GM12878 (cell line): ENCODE data around the gene BNC2. TPM values are rescaled to one million over a fixed set of nuclear protein-coding genes. Genes with fewer than 3 reads are reported as not detected.

Source experiments
- ATAC-seq: fragments of 200-7000 bp; cut with Tn5 transposase; 3 replicates; pipeline ENCODE4 v1.9.1; 2020; ENCODE audit warnings: mild to moderate bottlenecking, moderate library complexity
- BruUV-seq: library from RNA; stranded (reverse); fragments of 400-500 nt; replicated peaks from 2 replicates; lab custom pipeline; 2021; lab: Mats Ljungman, UMichigan
- CTCF ChIA-PET: fragments of 300-600 bp; sonication (Branson Sonifier 250); formaldehyde crosslinking; extraction: SDS; loops from one replicate; lab custom pipeline; 2021; ENCODE audit warnings: inconsistent platforms; lab: Yijun Ruan, JAX
- POLR2A ChIA-PET: fragments of 350-600 bp; formaldehyde crosslinking; extraction: SDS; loops from one replicate; lab custom pipeline; 2021; ENCODE audit warnings: inconsistent platforms; lab: Charles Lee
- RAD21 ChIA-PET: fragments of 300-600 bp; sonication (Branson Sonifier 250); formaldehyde crosslinking; loops from one replicate; lab custom pipeline; 2023; ENCODE audit warnings: antibody characterized with exemption; ENCODE audit not compliant: unreplicated experiment; lab: Charles Lee
- SMC1A ChIA-PET: fragments of 300-600 bp; sonication (Branson Sonifier 250); formaldehyde crosslinking; loops from one replicate; lab custom pipeline; 2023; ENCODE audit not compliant: unreplicated experiment, uncharacterized antibody; lab: Charles Lee
- DNase-seq: peaks from one replicate; pipeline ENCODE4 v3.0.0-alpha.2; 2011; ENCODE audit warnings: low read depth, low spot score
- FAIRE-seq: peaks from 3 replicates; lab custom pipeline; 2011; peaks lifted over from hg19 to GRCh38; lab: Jason Lieb, UNC
- H2AFZ ChIP-seq: 2 replicates; pipeline ENCODE4 v1.6.0; 2011; ENCODE audit warnings: low read depth, low read length, control low read depth; ENCODE audit not compliant: control insufficient read depth
- H3K27ac ChIP-seq: 2 replicates; pipeline ENCODE4 v1.5.1; 2011; ENCODE audit warnings: control low read depth; ENCODE audit not compliant: control insufficient read depth, insufficient read depth
- H3K27me3 ChIP-seq, 2 experiments: replicated peaks in 1 of 2; 2 replicates each; pipeline versions ENCODE4 v1.6.0 to v1.6.1; 2011; ENCODE audit warnings: low read length in 1 of 2; ENCODE audit not compliant: control insufficient read depth in 2 of 2, insufficient read depth in 2 of 2
- H3K36me3 ChIP-seq, 2 experiments: 2 replicates each; pipeline ENCODE4 v1.5.1; 2011; ENCODE audit warnings: low read length in 1 of 2; ENCODE audit not compliant: control insufficient read depth in 2 of 2, insufficient read depth in 2 of 2
- H3K4me1 ChIP-seq: 2 replicates; pipeline ENCODE4 v1.6.1; 2011; ENCODE audit warnings: mild to moderate bottlenecking, low read length, moderate library complexity, mixed read lengths; ENCODE audit not compliant: control insufficient read depth, insufficient read depth
- H3K4me2 ChIP-seq: 2 replicates; pipeline ENCODE4 v1.6.0; 2011; ENCODE audit warnings: control low read depth; ENCODE audit not compliant: control insufficient read depth, insufficient read depth
- H3K4me3 ChIP-seq: fragments of 200-600 bp; sonication (generic); 2 replicates; pipeline ENCODE4 v1.5.1; 2016
- H3K79me2 ChIP-seq: 2 replicates; pipeline ENCODE4 v1.6.0; 2011; ENCODE audit warnings: low read length; ENCODE audit not compliant: control insufficient read depth, insufficient read depth
- H3K9ac ChIP-seq: 2 replicates; pipeline ENCODE4 v1.8.0; 2011; ENCODE audit warnings: low read length, control low read depth, mixed read lengths; ENCODE audit not compliant: control insufficient read depth, insufficient read depth
- H3K9me3 ChIP-seq: replicated peaks from 3 replicates; pipeline ENCODE4 v1.5.1; 2011; ENCODE audit warnings: mild to moderate bottlenecking, low read length; ENCODE audit not compliant: control insufficient read depth, insufficient read depth
- H4K20me1 ChIP-seq: 2 replicates; pipeline ENCODE4 v1.6.0; 2011; ENCODE audit not compliant: control insufficient read depth, insufficient read depth
- BHLHE40 ChIP-seq, 2 experiments: fragments of 450-650 bp in 1 of 2; IDR thresholded peaks; 2 replicates each; pipeline ENCODE4 v1.6.1; 2011 to 2017; ENCODE audit warnings: low read depth in 2 of 2, borderline replicate concordance in 1 of 2, improper control_type of control experiment in 1 of 2, low read length in 1 of 2, mild to moderate bottlenecking in 1 of 2
- DPF2 ChIP-seq: fragments of 450-650 bp; IDR thresholded peaks from 2 replicates; pipeline ENCODE4 v1.6.1; 2017; ENCODE audit warnings: mild to moderate bottlenecking
- FOXM1 ChIP-seq: IDR thresholded peaks from 2 replicates; pipeline ENCODE4 v1.6.1; 2012; ENCODE audit warnings: low read depth, mild to moderate bottlenecking, inconsistent platforms, low read length, moderate library complexity
- JUND ChIP-seq: IDR thresholded peaks from 2 replicates; pipeline ENCODE4 v1.6.1; 2012; ENCODE audit warnings: low read depth, mild to moderate bottlenecking, low read length, improper control_type of control experiment, moderate library complexity
- NFXL1 ChIP-seq: fragments of 450-650 bp; IDR thresholded peaks from 2 replicates; pipeline ENCODE4 v1.6.1; 2017; ENCODE audit warnings: antibody characterized with exemption, mild to moderate bottlenecking, borderline replicate concordance
- POLR2AphosphoS2 ChIP-seq: IDR thresholded peaks from 2 replicates; pipeline ENCODE4 v1.6.1; 2011; ENCODE audit warnings: low read depth, mild to moderate bottlenecking, low read length, improper control_type of control experiment, moderate library complexity
- SREBF1 ChIP-seq: IDR thresholded peaks from 2 replicates; pipeline ENCODE4 v1.6.1; 2012; ENCODE audit warnings: mild to moderate bottlenecking, low read length
- TBL1XR1 ChIP-seq: IDR thresholded peaks from 2 replicates; pipeline ENCODE4 v1.6.1; 2012; ENCODE audit warnings: low read depth, low read length, improper control_type of control experiment
- YY1 ChIP-seq: IDR thresholded peaks from 2 replicates; pipeline ENCODE4 v1.6.1; 2011; ENCODE audit warnings: low read depth, mild to moderate bottlenecking, low read length
- WGBS: methylation state at CpG from one replicate; pipeline ENCODE4 v1.1.6; 2016; ENCODE audit warnings: low lambda C conversion rate; ENCODE audit not compliant: insufficient replicate concordance, insufficient coverage; ENCODE audit errors: missing lambda C conversion rate; 5-methylcytosine and 5-hydroxymethylcytosine counted together
- in situ Hi-C: fragments of 300-500 bp; cut with MboI; formaldehyde crosslinking; loops from 9 replicates; pipeline ENCODE4 v1.14.3; 2018; ENCODE audit warnings: mixed read lengths
- intact Hi-C: fragments of 100-400 bp; cut with micrococcal nuclease; formaldehyde crosslinking; loops from one replicate; pipeline ENCODE4 v1.14.2; 2022; ENCODE audit not compliant: unreplicated experiment
- polyA plus RNA-seq, 11 experiments: library from polyadenylated mRNA; depleted of rRNA in 4 of 11; unstranded in 6 of 11; stranded (reverse) in 5 of 11; fragments of >200 nt; fragmentation: Nextera tagmentation in 4 of 11; fragmentation: Illumina TruSeq in 1 of 11; extraction: Ambion mirVana in 4 of 11; extraction: Trizol in 1 of 11; gene quantifications; 1 replicate in 1 of 11; 2 replicates in 10 of 11; pipeline versions ENCODE4 v1.2.1 to v1.2.3, GENCODE V29; 2011 to 2016; ENCODE audit warnings: inconsistent platforms in 2 of 11, missing spikeins in 2 of 11, low read depth in 1 of 11
- total RNA-seq, 4 experiments: library from RNA; depleted of rRNA in 3 of 4; stranded (reverse); fragments of >200 nt in 3 of 4; fragmentation: Illumina TruSeq in 1 of 4; extraction: Trizol in 1 of 4; gene quantifications; 2 replicates each; pipeline versions ENCODE4 v1.2.1 to v1.2.3, GENCODE V29; 2013 to 2021
- TF ChIP-seq, protein P1 (sequence below): fragments of 150-350 bp; IDR thresholded peaks from 2 replicates; pipeline ENCODE4 v1.6.1; 2016; ENCODE audit warnings: low read depth, low read length
- TF ChIP-seq, protein P2 (sequence below): fragments of 150-350 bp; IDR thresholded peaks from 2 replicates; pipeline ENCODE4 v1.6.1; 2014; ENCODE audit warnings: mild to moderate bottlenecking, low read depth, low read length
- TF ChIP-seq, protein P3 (sequence below): fragments of 450-650 bp; IDR thresholded peaks from 2 replicates; pipeline ENCODE4 v1.6.1; 2017; ENCODE audit warnings: mild to moderate bottlenecking, moderate library complexity
- TF ChIP-seq, protein P4 (sequence below): fragments of 450-650 bp; IDR thresholded peaks from 2 replicates; pipeline ENCODE4 v1.6.1; 2017; ENCODE audit warnings: mild to moderate bottlenecking

Gene BNC2
- total and polyA plus RNA-seq, 10 of the 15 experiments (the other 5 are each of a cell fraction or from before 2014, with no cell fraction given): 0.05 to 14.5 (median 0.26) TPM

DNA sequence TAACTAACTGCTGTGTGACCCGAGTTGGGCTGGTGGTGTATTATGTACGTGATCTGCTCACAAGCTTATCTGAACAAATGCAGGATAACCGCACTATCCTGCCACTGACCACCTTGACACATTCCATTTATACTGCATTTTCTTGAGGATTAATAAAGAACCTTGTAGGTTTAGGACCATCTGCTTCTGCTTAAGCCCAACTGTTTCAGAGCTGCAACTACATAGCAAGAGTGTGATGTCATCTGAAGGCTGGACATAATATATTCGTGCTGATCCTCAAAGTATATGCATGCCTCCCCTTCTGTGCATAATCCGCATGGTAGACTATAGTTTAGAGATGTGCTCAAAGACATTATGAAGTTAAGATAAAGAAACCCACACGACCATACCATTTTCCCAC lies 435.9 kb downstream of the BNC2 start:
- Histone ChIP-seq H3K36me3 (no peaks in the 10 kb centered on the region), H3K27ac (no peak overlapping the region), H2AFZ (no peak overlapping the region), H4K20me1 (no peaks in the 10 kb centered on the region), H3K27me3 (no peaks in the 10 kb centered on the region), H3K4me3 (no peak overlapping the region), H3K79me2 (no peaks in the 10 kb centered on the region), H3K4me2 (no peak overlapping the region), H3K9me3 (no peaks in the 10 kb centered on the region; the same call in 2 of the 3 replicates), H3K9ac (no peak overlapping the region), H3K4me1 (no peaks in the 10 kb centered on the region)
- DNase-seq (no peak), FAIRE-seq (no peak), ATAC-seq (no peak)
- intact Hi-C loops: no loop called here
- RAD21 ChIA-PET: no interaction called here
- POLR2A ChIA-PET: no interaction called here
- TF ChIP-seq, protein P1, sequence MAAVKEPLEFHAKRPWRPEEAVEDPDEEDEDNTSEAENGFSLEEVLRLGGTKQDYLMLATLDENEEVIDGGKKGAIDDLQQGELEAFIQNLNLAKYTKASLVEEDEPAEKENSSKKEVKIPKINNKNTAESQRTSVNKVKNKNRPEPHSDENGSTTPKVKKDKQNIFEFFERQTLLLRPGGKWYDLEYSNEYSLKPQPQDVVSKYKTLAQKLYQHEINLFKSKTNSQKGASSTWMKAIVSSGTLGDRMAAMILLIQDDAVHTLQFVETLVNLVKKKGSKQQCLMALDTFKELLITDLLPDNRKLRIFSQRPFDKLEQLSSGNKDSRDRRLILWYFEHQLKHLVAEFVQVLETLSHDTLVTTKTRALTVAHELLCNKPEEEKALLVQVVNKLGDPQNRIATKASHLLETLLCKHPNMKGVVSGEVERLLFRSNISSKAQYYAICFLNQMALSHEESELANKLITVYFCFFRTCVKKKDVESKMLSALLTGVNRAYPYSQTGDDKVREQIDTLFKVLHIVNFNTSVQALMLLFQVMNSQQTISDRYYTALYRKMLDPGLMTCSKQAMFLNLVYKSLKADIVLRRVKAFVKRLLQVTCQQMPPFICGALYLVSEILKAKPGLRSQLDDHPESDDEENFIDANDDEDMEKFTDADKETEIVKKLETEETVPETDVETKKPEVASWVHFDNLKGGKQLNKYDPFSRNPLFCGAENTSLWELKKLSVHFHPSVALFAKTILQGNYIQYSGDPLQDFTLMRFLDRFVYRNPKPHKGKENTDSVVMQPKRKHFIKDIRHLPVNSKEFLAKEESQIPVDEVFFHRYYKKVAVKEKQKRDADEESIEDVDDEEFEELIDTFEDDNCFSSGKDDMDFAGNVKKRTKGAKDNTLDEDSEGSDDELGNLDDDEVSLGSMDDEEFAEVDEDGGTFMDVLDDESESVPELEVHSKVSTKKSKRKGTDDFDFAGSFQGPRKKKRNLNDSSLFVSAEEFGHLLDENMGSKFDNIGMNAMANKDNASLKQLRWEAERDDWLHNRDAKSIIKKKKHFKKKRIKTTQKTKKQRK: no peak
- no peak for TF ChIP-seq JUND
- TF ChIP-seq TBL1XR1: no peak
- TF ChIP-seq SREBF1: no peak
- TF ChIP-seq, protein P2, sequence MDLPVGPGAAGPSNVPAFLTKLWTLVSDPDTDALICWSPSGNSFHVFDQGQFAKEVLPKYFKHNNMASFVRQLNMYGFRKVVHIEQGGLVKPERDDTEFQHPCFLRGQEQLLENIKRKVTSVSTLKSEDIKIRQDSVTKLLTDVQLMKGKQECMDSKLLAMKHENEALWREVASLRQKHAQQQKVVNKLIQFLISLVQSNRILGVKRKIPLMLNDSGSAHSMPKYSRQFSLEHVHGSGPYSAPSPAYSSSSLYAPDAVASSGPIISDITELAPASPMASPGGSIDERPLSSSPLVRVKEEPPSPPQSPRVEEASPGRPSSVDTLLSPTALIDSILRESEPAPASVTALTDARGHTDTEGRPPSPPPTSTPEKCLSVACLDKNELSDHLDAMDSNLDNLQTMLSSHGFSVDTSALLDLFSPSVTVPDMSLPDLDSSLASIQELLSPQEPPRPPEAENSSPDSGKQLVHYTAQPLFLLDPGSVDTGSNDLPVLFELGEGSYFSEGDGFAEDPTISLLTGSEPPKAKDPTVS: no peak
- TF ChIP-seq NFXL1: no peak
- TF ChIP-seq BHLHE40 (IDR thresholded peaks at IDR 0.05; ENCODE audit: borderline replicate concordance in 1 of 2, low read depth in 2 of 2, low read length in 1 of 2): no peak
- TF ChIP-seq, protein P3, sequence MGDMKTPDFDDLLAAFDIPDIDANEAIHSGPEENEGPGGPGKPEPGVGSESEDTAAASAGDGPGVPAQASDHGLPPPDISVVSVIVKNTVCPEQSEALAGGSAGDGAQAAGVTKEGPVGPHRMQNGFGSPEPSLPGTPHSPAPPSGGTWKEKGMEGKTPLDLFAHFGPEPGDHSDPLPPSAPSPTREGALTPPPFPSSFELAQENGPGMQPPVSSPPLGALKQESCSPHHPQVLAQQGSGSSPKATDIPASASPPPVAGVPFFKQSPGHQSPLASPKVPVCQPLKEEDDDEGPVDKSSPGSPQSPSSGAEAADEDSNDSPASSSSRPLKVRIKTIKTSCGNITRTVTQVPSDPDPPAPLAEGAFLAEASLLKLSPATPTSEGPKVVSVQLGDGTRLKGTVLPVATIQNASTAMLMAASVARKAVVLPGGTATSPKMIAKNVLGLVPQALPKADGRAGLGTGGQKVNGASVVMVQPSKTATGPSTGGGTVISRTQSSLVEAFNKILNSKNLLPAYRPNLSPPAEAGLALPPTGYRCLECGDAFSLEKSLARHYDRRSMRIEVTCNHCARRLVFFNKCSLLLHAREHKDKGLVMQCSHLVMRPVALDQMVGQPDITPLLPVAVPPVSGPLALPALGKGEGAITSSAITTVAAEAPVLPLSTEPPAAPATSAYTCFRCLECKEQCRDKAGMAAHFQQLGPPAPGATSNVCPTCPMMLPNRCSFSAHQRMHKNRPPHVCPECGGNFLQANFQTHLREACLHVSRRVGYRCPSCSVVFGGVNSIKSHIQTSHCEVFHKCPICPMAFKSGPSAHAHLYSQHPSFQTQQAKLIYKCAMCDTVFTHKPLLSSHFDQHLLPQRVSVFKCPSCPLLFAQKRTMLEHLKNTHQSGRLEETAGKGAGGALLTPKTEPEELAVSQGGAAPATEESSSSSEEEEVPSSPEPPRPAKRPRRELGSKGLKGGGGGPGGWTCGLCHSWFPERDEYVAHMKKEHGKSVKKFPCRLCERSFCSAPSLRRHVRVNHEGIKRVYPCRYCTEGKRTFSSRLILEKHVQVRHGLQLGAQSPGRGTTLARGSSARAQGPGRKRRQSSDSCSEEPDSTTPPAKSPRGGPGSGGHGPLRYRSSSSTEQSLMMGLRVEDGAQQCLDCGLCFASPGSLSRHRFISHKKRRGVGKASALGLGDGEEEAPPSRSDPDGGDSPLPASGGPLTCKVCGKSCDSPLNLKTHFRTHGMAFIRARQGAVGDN: no peak
- TF ChIP-seq DPF2: no peak
- TF ChIP-seq POLR2AphosphoS2: no peak
- TF ChIP-seq, protein P4, sequence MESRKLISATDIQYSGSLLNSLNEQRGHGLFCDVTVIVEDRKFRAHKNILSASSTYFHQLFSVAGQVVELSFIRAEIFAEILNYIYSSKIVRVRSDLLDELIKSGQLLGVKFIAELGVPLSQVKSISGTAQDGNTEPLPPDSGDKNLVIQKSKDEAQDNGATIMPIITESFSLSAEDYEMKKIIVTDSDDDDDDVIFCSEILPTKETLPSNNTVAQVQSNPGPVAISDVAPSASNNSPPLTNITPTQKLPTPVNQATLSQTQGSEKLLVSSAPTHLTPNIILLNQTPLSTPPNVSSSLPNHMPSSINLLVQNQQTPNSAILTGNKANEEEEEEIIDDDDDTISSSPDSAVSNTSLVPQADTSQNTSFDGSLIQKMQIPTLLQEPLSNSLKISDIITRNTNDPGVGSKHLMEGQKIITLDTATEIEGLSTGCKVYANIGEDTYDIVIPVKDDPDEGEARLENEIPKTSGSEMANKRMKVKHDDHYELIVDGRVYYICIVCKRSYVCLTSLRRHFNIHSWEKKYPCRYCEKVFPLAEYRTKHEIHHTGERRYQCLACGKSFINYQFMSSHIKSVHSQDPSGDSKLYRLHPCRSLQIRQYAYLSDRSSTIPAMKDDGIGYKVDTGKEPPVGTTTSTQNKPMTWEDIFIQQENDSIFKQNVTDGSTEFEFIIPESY: no peak
- TF ChIP-seq YY1: no peak
- TF ChIP-seq FOXM1: no peak
- SMC1A ChIA-PET: no interaction called here
- CTCF ChIA-PET: no interaction called here
- in situ Hi-C loops: no loop called here
- no TSS peak for BruUV-seq
- 51% methylated on average over 6 of the region's 6 CpGs for WGBS
